HFFc6 (cell line): ENCODE results near the gene FEV. TPM values are rescaled to one million over a fixed set of nuclear protein-coding genes. Genes with fewer than 3 reads are reported as not detected.

Experiments
- DNase-seq: peaks from one replicate; pipeline ENCODE4 v3.0.0-alpha.2; 2018
- H3K27ac Mint-ChIP-seq: 2 replicates; pipeline ENCODE4 v1.8.0; 2020; ENCODE audit warnings: mild to moderate bottlenecking, mixed read lengths
- H3K27me3 Mint-ChIP-seq: 2 replicates; pipeline ENCODE4 v1.8.0; 2021; ENCODE audit warnings: mild to moderate bottlenecking, moderate library complexity, mixed read lengths; ENCODE audit not compliant: insufficient read depth
- H3K36me3 Mint-ChIP-seq: 2 replicates; pipeline ENCODE4 v1.8.0; 2021; ENCODE audit warnings: low read depth, mixed read lengths
- H3K4me1 Mint-ChIP-seq: 2 replicates; pipeline ENCODE4 v1.8.0; 2020; ENCODE audit warnings: low read depth, mixed read lengths
- H3K4me3 Mint-ChIP-seq: 2 replicates; pipeline ENCODE4 v1.8.0; 2020; ENCODE audit warnings: mild to moderate bottlenecking, moderate library complexity, mixed read lengths
- H3K9me3 Mint-ChIP-seq: 2 replicates; pipeline ENCODE4 v1.8.0; 2020; ENCODE audit warnings: mild to moderate bottlenecking, mixed read lengths
- total RNA-seq, 6 experiments: library from RNA; stranded (reverse); fragmentation: NEBNext Ultra II Directional; extraction: Animal tissue kit (Norgen Biotek cat#: 25700); gene quantifications; 2 replicates in 1 of 6; 3 replicates in 5 of 6; pipeline ENCODE4 v1.2.3, GENCODE V29; 2021
- TF ChIP-seq, protein P1 (sequence below): fragments of 200-600 bp; sonication (generic); IDR thresholded peaks from 2 replicates; pipeline ENCODE4 v1.5.0; 2021; ENCODE audit warnings: antibody characterized with exemption, mild to moderate bottlenecking

FEV gene
- total RNA-seq, 6 experiments from 2014 or later: not detected

DNA sequence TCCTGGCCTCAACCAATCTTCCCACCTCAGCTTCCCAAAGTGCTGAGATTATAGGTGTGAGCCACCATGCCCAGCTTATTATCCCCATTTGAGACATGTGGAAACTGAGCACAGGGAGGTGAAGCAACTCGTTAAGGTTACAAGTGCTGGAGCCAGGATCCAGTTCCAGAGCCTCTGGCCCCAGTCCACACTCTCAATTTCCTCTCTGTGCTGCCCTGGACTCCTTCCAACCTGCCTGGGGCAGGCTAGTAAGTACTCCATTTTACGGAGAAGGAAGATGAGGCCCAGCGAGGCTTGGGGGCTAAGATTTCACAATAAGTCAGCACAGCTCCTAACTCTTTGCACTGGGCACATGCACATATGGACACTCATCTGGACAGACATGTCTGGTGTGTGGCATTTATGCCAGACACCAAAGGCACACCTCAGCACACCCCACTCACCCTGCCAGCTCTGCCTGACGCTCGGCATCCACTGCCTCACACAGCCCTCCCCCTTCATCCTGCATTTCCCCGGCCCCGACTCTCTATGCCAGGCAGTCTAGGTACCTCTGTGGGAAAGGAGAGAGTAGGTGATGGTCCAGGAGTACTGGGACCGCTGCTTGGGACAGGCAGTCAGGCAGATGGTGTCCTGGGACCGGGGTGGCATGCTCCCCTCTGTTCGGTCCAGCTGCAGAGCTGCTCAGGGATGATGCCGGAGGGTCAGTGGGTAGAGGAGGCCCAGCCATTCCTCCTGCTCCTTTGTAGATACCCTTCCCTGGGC is 35.8 kb upstream of the FEV start:
- no peak for DNase-seq
- no peaks in the 10 kb centered on the region for H3K4me1 Mint-ChIP-seq
- no peak overlapping the region for H3K4me3 Mint-ChIP-seq
- TF ChIP-seq, protein P1, sequence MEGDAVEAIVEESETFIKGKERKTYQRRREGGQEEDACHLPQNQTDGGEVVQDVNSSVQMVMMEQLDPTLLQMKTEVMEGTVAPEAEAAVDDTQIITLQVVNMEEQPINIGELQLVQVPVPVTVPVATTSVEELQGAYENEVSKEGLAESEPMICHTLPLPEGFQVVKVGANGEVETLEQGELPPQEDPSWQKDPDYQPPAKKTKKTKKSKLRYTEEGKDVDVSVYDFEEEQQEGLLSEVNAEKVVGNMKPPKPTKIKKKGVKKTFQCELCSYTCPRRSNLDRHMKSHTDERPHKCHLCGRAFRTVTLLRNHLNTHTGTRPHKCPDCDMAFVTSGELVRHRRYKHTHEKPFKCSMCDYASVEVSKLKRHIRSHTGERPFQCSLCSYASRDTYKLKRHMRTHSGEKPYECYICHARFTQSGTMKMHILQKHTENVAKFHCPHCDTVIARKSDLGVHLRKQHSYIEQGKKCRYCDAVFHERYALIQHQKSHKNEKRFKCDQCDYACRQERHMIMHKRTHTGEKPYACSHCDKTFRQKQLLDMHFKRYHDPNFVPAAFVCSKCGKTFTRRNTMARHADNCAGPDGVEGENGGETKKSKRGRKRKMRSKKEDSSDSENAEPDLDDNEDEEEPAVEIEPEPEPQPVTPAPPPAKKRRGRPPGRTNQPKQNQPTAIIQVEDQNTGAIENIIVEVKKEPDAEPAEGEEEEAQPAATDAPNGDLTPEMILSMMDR: no peak
- no peaks in the 10 kb centered on the region for H3K36me3 Mint-ChIP-seq
- no peaks in the 10 kb centered on the region for H3K9me3 Mint-ChIP-seq
- H3K27ac Mint-ChIP-seq: no peak overlapping the region
- H3K27me3 Mint-ChIP-seq: peaks cover 50% of the 10 kb centered on the region

DNA sequence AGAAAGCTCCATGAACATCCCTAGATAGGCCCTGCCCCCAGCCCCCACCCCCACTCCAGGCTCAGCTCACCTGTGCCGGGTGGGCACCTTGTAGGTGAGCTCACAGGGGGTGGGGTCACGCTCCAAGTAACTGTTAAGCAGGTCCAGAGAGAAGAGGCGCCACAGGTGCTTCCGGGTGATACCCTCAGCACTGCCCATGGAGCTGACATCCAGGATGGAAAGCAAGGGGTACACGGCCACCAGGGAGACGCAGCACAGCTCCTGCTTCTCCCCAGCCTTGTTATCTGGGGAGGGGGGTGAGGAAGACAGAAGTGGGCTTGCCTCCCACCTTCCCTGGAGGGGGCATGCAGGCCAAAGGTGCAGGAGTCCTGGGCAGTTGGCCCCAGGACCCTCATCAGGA is 34.5 kb upstream of the FEV start:
- no peaks in the 10 kb centered on the region for H3K36me3 Mint-ChIP-seq
- no peaks in the 10 kb centered on the region for H3K4me1 Mint-ChIP-seq
- no peak overlapping the region for H3K27ac Mint-ChIP-seq
- DNase-seq: no peak
- peaks cover 43% of the 10 kb centered on the region for H3K27me3 Mint-ChIP-seq
- no peak overlapping the region for H3K4me3 Mint-ChIP-seq
- TF ChIP-seq, protein P1: no peak
- no peaks in the 10 kb centered on the region for H3K9me3 Mint-ChIP-seq

DNA sequence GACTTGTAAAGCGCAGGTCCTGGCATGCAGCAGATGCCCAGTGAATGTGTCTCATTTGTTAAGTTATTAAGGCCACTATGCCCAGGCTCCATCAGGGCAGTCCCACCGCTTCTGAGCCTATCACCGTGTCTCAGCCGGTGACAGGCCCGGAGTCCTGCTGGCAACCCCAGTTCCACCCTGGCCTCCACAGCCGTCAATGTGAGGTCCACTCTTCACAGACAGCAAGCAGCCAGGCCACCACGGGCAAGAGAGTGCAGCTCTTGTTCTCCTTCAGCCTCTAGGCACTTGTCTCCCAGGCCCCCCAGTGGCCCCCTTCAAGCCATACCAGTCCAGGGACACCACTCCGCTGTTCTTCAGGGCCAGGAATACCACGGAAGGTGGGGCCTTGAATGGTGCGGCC is 33.7 kb upstream of the FEV start:
- H3K27me3 Mint-ChIP-seq: peaks cover 43% of the 10 kb centered on the region
- no peak for DNase-seq
- no peaks in the 10 kb centered on the region for H3K36me3 Mint-ChIP-seq
- H3K4me1 Mint-ChIP-seq: no peaks in the 10 kb centered on the region
- TF ChIP-seq, protein P1: no peak
- no peaks in the 10 kb centered on the region for H3K9me3 Mint-ChIP-seq
- no peak overlapping the region for H3K27ac Mint-ChIP-seq
- H3K4me3 Mint-ChIP-seq: no peak overlapping the region

DNA sequence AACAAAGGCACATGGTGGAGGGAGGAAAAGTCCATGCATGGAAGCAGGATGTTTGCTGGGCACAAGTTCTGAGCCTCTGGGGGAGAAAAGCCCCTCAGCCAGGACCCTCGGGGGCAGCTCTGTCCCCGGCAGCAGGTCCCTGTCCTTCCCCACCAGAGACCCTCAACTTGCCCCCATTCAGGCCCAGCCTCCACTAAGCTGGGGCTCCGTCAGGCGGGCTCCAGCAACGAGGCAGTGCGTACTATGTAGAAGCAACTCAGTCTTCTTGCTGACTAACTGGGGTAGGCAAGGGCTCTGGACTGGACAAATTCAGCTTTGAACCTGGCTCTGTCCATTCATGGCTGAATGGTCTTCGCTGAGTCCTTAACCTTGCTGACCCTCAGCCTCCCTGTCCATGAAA is 33.3 kb upstream of the FEV start:
- Mint-ChIP-seq H3K4me1 (no peaks in the 10 kb centered on the region), H3K9me3 (no peaks in the 10 kb centered on the region), H3K27ac (no peak overlapping the region), H3K36me3 (no peaks in the 10 kb centered on the region), H3K27me3 (peaks cover 44% of the 10 kb centered on the region), H3K4me3 (no peak overlapping the region)
- no peak for DNase-seq
- TF ChIP-seq, protein P1: no peak

DNA sequence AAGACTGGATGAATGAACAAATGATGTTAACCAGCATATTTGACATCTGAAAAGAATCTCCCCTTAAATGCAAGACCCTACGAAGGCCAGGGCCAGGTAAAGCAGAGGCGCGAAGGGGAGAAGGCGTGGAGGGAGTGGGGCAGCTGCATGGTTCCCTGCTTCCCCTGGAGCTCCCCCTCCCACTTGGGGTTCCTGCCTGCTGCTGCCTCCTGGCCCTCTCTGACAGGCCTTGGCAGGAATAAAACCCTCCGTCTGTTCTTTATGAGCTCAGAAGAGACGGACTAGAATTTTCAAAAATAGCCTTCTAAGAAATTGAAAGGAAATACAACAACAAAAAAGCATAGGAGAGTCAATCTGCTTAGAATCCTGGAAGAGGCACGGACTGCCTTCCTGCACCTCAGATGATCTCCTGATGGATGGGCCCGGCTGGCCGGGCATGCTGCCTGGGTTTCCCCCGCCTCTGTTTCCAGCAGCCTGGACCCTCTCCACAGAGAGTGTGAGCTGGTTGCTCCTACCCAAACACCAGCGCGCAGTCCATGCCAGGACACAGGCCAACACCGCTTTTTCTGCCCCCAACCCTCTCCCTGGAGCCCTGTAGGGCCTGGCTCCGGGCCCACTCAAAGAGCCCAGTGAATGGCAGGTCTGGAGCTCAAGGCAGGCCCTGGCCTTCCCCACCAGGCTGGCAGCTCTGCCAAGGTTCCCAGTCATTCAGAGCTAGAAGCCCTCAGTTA is 32.4 kb upstream of the FEV start:
- peaks cover 47% of the 10 kb centered on the region for H3K27me3 Mint-ChIP-seq
- TF ChIP-seq, protein P1: no peak

More for the DNA sequence above, 32.4 kb upstream of the FEV start:
- no peaks in the 10 kb centered on the region for H3K9me3 Mint-ChIP-seq
- no peak overlapping the region for H3K27ac Mint-ChIP-seq
- no peak for DNase-seq
- no peaks in the 10 kb centered on the region for H3K4me1 Mint-ChIP-seq
- no peaks in the 10 kb centered on the region for H3K36me3 Mint-ChIP-seq
- H3K4me3 Mint-ChIP-seq: no peak overlapping the region
